NCI-H526 treated with DMSO at 0.1 percent for 48 hours (cell line): ENCODE data around the gene ADCY5.
"Not testable (repeated sequence)": the region's sequence is repeated elsewhere in the genome, so short reads cannot be mapped to it uniquely, and the experiment has no call there.

Experiments used
- DNase-seq: peaks from one replicate; lab custom pipeline; 2025; lab: John Stamatoyannopoulos, UW

The ADCY5 gene

GRCh38 chr3:123448536-123449101 is at the start of gene ADCY5:
Gene ADCY5 (minus strand): TSS chr3:123449090. CDS start chr3:123448545, 545 bp downstream.
- DNase-seq = no peak

- no peak for DNase-seq
Observed at GRCh38 chr3:123493912-123494311, 45.0 kb upstream of the ADCY5 start.

GRCh38 chr3:123491966-123492587 is 43.2 kb upstream of the ADCY5 start:
- no peak for DNase-seq

- no peak for DNase-seq
Observed at GRCh38 chr3:123489400-123490004, 40.6 kb upstream of the ADCY5 start.

- no peak for DNase-seq
Observed at GRCh38 chr3:123488645-123489347, 39.9 kb upstream of the ADCY5 start.

GRCh38 chr3:123487063-123487462 is 38.2 kb upstream of the ADCY5 start:
- not testable (repeated sequence) for DNase-seq

GRCh38 chr3:123486460-123486859 is 37.6 kb upstream of the ADCY5 start:
- DNase-seq = no peak

GRCh38 chr3:123485551-123485950 is 36.7 kb upstream of the ADCY5 start:
- DNase-seq = no peak

- DNase-seq = no peak
Observed at GRCh38 chr3:123483146-123483545, 34.3 kb upstream of the ADCY5 start.

GRCh38 chr3:123481722-123482457 is 33.0 kb upstream of the ADCY5 start:
- no peak for DNase-seq

- DNase-seq = no peak
Observed at GRCh38 chr3:123481071-123481470, 32.2 kb upstream of the ADCY5 start.

- DNase-seq = no peak
Observed at GRCh38 chr3:123480428-123480827, 31.5 kb upstream of the ADCY5 start.

GRCh38 chr3:123479891-123480290 is 31.0 kb upstream of the ADCY5 start:
- no peak for DNase-seq

GRCh38 chr3:123478314-123478713 is 29.4 kb upstream of the ADCY5 start:
- no peak for DNase-seq

- no peak for DNase-seq
Observed at GRCh38 chr3:123476967-123477750, 28.3 kb upstream of the ADCY5 start.

GRCh38 chr3:123475786-123476185 is 26.9 kb upstream of the ADCY5 start:
- no peak for DNase-seq

GRCh38 chr3:123471106-123471505 is 22.2 kb upstream of the ADCY5 start:
- DNase-seq = no peak

GRCh38 chr3:123469323-123469995 is 20.6 kb upstream of the ADCY5 start:
- DNase-seq = no peak

GRCh38 chr3:123467046-123467445 is 18.2 kb upstream of the ADCY5 start:
- DNase-seq = no peak

GRCh38 chr3:123464211-123464610 is 15.3 kb upstream of the ADCY5 start:
- no peak for DNase-seq

- DNase-seq = no peak
Observed at GRCh38 chr3:123459862-123460261, 11.0 kb upstream of the ADCY5 start.
